Measurements from ENCODE around the gene KCTD10.

- TF ChIP-seq, protein P1, sequence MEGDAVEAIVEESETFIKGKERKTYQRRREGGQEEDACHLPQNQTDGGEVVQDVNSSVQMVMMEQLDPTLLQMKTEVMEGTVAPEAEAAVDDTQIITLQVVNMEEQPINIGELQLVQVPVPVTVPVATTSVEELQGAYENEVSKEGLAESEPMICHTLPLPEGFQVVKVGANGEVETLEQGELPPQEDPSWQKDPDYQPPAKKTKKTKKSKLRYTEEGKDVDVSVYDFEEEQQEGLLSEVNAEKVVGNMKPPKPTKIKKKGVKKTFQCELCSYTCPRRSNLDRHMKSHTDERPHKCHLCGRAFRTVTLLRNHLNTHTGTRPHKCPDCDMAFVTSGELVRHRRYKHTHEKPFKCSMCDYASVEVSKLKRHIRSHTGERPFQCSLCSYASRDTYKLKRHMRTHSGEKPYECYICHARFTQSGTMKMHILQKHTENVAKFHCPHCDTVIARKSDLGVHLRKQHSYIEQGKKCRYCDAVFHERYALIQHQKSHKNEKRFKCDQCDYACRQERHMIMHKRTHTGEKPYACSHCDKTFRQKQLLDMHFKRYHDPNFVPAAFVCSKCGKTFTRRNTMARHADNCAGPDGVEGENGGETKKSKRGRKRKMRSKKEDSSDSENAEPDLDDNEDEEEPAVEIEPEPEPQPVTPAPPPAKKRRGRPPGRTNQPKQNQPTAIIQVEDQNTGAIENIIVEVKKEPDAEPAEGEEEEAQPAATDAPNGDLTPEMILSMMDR (IDR thresholded peaks at IDR 0.05), result no peak
- TF ChIP-seq POLR2AphosphoS5 (IDR thresholded peaks at IDR 0.05), result no peak
- no peak for TF ChIP-seq POLR2A (IDR thresholded peaks at IDR 0.05)
Observed at GRCh38 chr12:109448707-109449390, 28.3 kb downstream of the KCTD10 start.
